Panc1 (cell line): ENCODE data around the gene ATP6V0E2. TPM values are rescaled to one million over a fixed set of nuclear protein-coding genes. Genes with fewer than 3 reads are reported as not detected.

Experiments used
- ATAC-seq: fragments of 200-7000 bp; cut with Tn5 transposase; 2 replicates; pipeline ENCODE4 v1.9.1; 2020; ENCODE audit warnings: mild to moderate bottlenecking, moderate library complexity
- BruUV-seq: library from RNA; stranded (reverse); fragments of 400-500 nt; replicated peaks from 2 replicates; lab custom pipeline; 2021; lab: Mats Ljungman, UMichigan
- CTCF ChIA-PET: fragments of 300-600 bp; sonication (Branson Sonifier 250); formaldehyde crosslinking; loops from one replicate; lab custom pipeline; 2022; ENCODE audit warnings: antibody characterized with exemption; lab: Charles Lee
- POLR2A ChIA-PET: fragments of 300-600 bp; sonication (Branson Sonifier 250); formaldehyde crosslinking; loops from one replicate; lab custom pipeline; 2022; ENCODE audit warnings: antibody characterized with exemption; lab: Charles Lee
- DNase-seq: peaks from one replicate; pipeline ENCODE4 v3.0.0-alpha.2; 2010; ENCODE audit warnings: low read depth, low spot score
- H3K27ac ChIP-seq: 2 replicates; pipeline ENCODE4 v1.5.1; 2011; ENCODE audit warnings: mild to moderate bottlenecking, low read length, inconsistent platforms
- H3K27me3 ChIP-seq: fragments of 200-500 bp; sonication (Bioruptor generic); 2 replicates; pipeline ENCODE4 v1.6.0; 2014; ENCODE audit warnings: low read length, inconsistent platforms; ENCODE audit not compliant: control insufficient read depth, insufficient read depth
- H3K36me3 ChIP-seq: fragments of 200-500 bp; sonication (Bioruptor generic); 2 replicates; pipeline ENCODE4 v1.5.1; 2014; ENCODE audit warnings: inconsistent platforms, mild to moderate bottlenecking, low read length, moderate library complexity; ENCODE audit not compliant: control insufficient read depth, insufficient read depth
- H3K4me1 ChIP-seq: 2 replicates; pipeline ENCODE4 v1.5.1; 2011; ENCODE audit warnings: inconsistent platforms, mild to moderate bottlenecking, low read length, moderate library complexity; ENCODE audit not compliant: control insufficient read depth, insufficient read depth
- H3K4me3 ChIP-seq, 2 experiments: 2 replicates each; pipeline ENCODE4 v1.5.1; 2011 to 2012; ENCODE audit warnings: low read depth in 2 of 2, low read length in 2 of 2, mild to moderate bottlenecking in 2 of 2, inconsistent platforms in 1 of 2, moderate library complexity in 1 of 2
- H3K9me3 ChIP-seq: fragments of 200-500 bp; sonication (Bioruptor generic); 2 replicates; pipeline ENCODE4 v1.5.1; 2014; ENCODE audit warnings: low read depth, mild to moderate bottlenecking, inconsistent platforms, low read length, moderate library complexity; ENCODE audit not compliant: control insufficient read depth, insufficient read depth
- CTCF ChIP-seq: fragments of 450-650 bp; IDR thresholded peaks from 2 replicates; pipeline ENCODE4 v1.5.1; 2017; ENCODE audit warnings: mild to moderate bottlenecking
- POLR2AphosphoS5 ChIP-seq: IDR thresholded peaks from 2 replicates; pipeline ENCODE4 v1.6.1; 2012; ENCODE audit warnings: mild to moderate bottlenecking, low read depth, low read length, moderate library complexity
- REST ChIP-seq, 2 experiments: IDR thresholded peaks; 2 replicates each; pipeline ENCODE4 v1.6.1; 2011 to 2012; ENCODE audit warnings: low read depth in 2 of 2, control low read depth in 1 of 2, low read length in 1 of 2, mild to moderate bottlenecking in 1 of 2, moderate library complexity in 1 of 2; ENCODE audit not compliant: insufficient read depth in 1 of 2
- SIN3A ChIP-seq: IDR thresholded peaks from 2 replicates; pipeline ENCODE4 v1.6.1; 2012; ENCODE audit warnings: low read depth, mild to moderate bottlenecking, low read length, moderate library complexity, borderline replicate concordance; ENCODE audit not compliant: insufficient read depth
- TCF7L2 ChIP-seq: IDR thresholded peaks from 2 replicates; pipeline ENCODE4 v1.6.1; 2011; ENCODE audit warnings: mild to moderate bottlenecking, low read depth, low read length, inconsistent platforms
- in situ Hi-C: cut with HindIII; loops from 2 replicates; pipeline ENCODE4 v1.10.0; 2016; ENCODE audit warnings: low sequenced_read_pairs, low pct_unique_long_range_greater_than_20kb
- intact Hi-C: fragments of 100-400 bp; cut with micrococcal nuclease; formaldehyde crosslinking; loops from one replicate; pipeline ENCODE4 v1.10.0; 2022; ENCODE audit not compliant: unreplicated experiment
- total RNA-seq: library from RNA; stranded (reverse); gene quantifications from one replicate; pipeline ENCODE4 v1.2.1, GENCODE V29; 2021; ENCODE audit not compliant: unreplicated experiment

ATP6V0E2 gene
- total RNA-seq, 1 experiment from 2014 or later = 44.7 TPM

DNA sequence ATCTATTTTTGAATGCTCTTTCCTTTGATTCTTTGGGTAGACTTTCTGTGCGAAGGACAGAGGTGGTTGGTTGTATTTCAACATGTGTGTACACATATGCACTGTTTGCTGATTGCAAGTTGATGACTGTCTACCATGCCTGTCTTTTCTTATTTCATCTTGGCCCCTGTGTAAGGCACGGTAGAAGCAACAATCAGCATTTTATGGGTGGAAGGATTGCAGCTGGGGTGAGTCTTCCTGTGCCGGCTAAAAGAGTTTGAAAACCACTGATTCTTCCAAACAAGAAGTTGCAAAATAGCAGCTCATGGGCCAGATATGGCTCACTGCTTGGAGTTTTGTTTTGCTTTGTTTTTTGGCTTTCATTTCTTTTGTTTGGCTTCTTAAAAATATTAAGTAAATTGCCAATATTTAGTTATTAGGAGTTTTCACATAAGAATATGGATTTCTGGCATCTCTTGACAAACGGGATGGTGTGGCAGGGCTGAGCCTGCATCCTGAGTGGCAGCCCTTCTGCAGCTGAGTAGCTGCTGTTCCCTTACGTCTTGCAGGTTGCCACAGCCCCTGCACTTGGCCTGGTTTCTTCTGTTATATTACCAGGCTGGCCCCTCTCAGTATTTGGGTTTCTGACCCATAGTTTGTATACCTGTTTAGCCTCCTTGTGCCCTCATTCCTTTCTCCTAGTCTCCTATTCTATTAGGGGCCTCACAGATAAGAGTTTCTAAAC is 28.4 kb upstream of the ATP6V0E2 start:
- H3K36me3 ChIP-seq = no peaks in the 10 kb centered on the region
- no peak for TF ChIP-seq TCF7L2
- TF ChIP-seq REST (IDR thresholded peaks at IDR 0.05; ENCODE audit: insufficient read depth in 1 of 2, low read depth in 2 of 2, low read length in 1 of 2) = no peak
- no peak for TF ChIP-seq SIN3A
- TF ChIP-seq POLR2AphosphoS5 = no peak
- TF ChIP-seq CTCF = no peak
- H3K27me3 ChIP-seq = no peaks in the 10 kb centered on the region
- in situ Hi-C loops (no loop called here), intact Hi-C loops (no loop called here)
- no peaks in the 10 kb centered on the region for H3K9me3 ChIP-seq
- no peak overlapping the region for H3K27ac ChIP-seq
- DNase-seq (no peak), ATAC-seq (no peak)
- no TSS peak for BruUV-seq
- no peaks in the 10 kb centered on the region for H3K4me1 ChIP-seq
- ChIA-PET CTCF (no interaction called here), POLR2A (no interaction called here)
- H3K4me3 ChIP-seq = no peak overlapping the region

- intact Hi-C loops = no loop called here
- in situ Hi-C loops = no loop called here
- ChIA-PET CTCF (interaction anchor here (0.6 kb wide), 1 partner anchor 9 kb away, joined by 3 read pairs; no protein-coding TSS in a partner anchor), POLR2A (no interaction called here)
- no peak overlapping the region for H3K27ac ChIP-seq
- no peaks in the 10 kb centered on the region for H3K27me3 ChIP-seq
- no TSS peak for BruUV-seq
- ATAC-seq (no peak), DNase-seq (no peak)
- H3K36me3 ChIP-seq = no peaks in the 10 kb centered on the region
- H3K4me1 ChIP-seq = no peaks in the 10 kb centered on the region
- H3K4me3 ChIP-seq = no peak overlapping the region
- TF ChIP-seq POLR2AphosphoS5 (no peak), REST (IDR thresholded peaks at IDR 0.05; ENCODE audit: insufficient read depth in 1 of 2, low read depth in 2 of 2, low read length in 1 of 2) (no peak), SIN3A (no peak), CTCF (no peak)
- H3K9me3 ChIP-seq = no peaks in the 10 kb centered on the region
Observed at GRCh38 chr7:149846021-149846420, 27.7 kb upstream of the ATP6V0E2 start.
